Neural progenitor cell (in vitro differentiated cells): ENCODE measurements around the gene STN1.

ENCODE experiments used
- CTCF ChIP-seq: fragments of 200-600 bp; sonication (generic); IDR thresholded peaks from 2 replicates; pipeline ENCODE4 v1.5.1; 2017; ENCODE audit warnings: antibody characterized with exemption, mild to moderate bottlenecking
- EZH2phosphoT487 ChIP-seq: fragments of 200-600 bp; sonication (generic); IDR thresholded peaks from 2 replicates; pipeline ENCODE4 v1.6.1; 2017; ENCODE audit warnings: antibody characterized with exemption

- no peak for TF ChIP-seq EZH2phosphoT487
- peak; percentile 83 for TF ChIP-seq CTCF
Measured at GRCh38 chr10:103884681-103885139, 33.3 kb downstream of the STN1 start.
